H1 (cell line): Measurements from ENCODE around the gene DHDDS. TPM values are rescaled to one million over a fixed set of nuclear protein-coding genes. Genes with fewer than 3 reads are reported as not detected.

Experiments
- CTCF ChIA-PET: fragments of 300-600 bp; sonication (Branson Sonifier 250); formaldehyde crosslinking; loops from one replicate; lab custom pipeline; 2021; ENCODE audit not compliant: partially characterized antibody; lab: Charles Lee
- POLR2A ChIA-PET: fragments of 300-600 bp; sonication (Branson Sonifier 250); formaldehyde crosslinking; loops from one replicate; lab custom pipeline; 2021; ENCODE audit warnings: inconsistent platforms; ENCODE audit not compliant: partially characterized antibody; lab: Charles Lee
- DNase-seq, 2 experiments: peaks; one replicate each; pipeline versions ENCODE4 v3.0.0 to v3.0.0-alpha.2; 2010 to 2022; ENCODE audit warnings: low spot score in 2 of 2, low read depth in 1 of 2, mixed read lengths in 1 of 2
- FAIRE-seq: peaks from 2 replicates; lab custom pipeline; 2011; peaks lifted over from hg19 to GRCh38; lab: Jason Lieb, UNC
- H2AFZ ChIP-seq: 2 replicates; pipeline ENCODE4 v1.8.1; 2012; ENCODE audit warnings: low read length, inconsistent platforms
- H2AK5ac ChIP-seq: 2 replicates; pipeline ENCODE4 v1.6.1; 2013; ENCODE audit warnings: low read depth, low read length
- H2BK120ac ChIP-seq: replicated peaks from 2 replicates; pipeline ENCODE3; 2013; ENCODE audit warnings: low read depth, low read length, inconsistent platforms
- H2BK12ac ChIP-seq: 2 replicates; pipeline ENCODE4 v1.6.1; 2013; ENCODE audit warnings: low read depth, low read length
- H2BK15ac ChIP-seq: 2 replicates; pipeline ENCODE4 v1.6.1; 2013; ENCODE audit warnings: low read length
- H2BK20ac ChIP-seq: 2 replicates; pipeline ENCODE4 v1.6.1; 2013; ENCODE audit warnings: low read length
- H2BK5ac ChIP-seq: 2 replicates; pipeline ENCODE4 v1.6.1; 2013; ENCODE audit warnings: low read depth, low read length
- H3K14ac ChIP-seq: 2 replicates; pipeline ENCODE4 v1.6.1; 2013; ENCODE audit warnings: inconsistent platforms; ENCODE audit not compliant: insufficient read length
- H3K18ac ChIP-seq: 2 replicates; pipeline ENCODE4 v1.6.1; 2013; ENCODE audit warnings: low read length; ENCODE audit errors: extremely low read depth
- H3K23ac ChIP-seq: 2 replicates; pipeline ENCODE4 v1.6.1; 2013; ENCODE audit warnings: inconsistent platforms; ENCODE audit not compliant: insufficient read length
- H3K23me2 ChIP-seq: 2 replicates; pipeline ENCODE4 v1.6.1; 2013; ENCODE audit warnings: low read depth, low read length
- H3K27ac ChIP-seq: 2 replicates; pipeline ENCODE4 v1.6.1; 2011; ENCODE audit warnings: low read depth, low read length, inconsistent platforms
- H3K27me3 ChIP-seq, 4 experiments: replicated peaks in 1 of 4; 1 replicate in 1 of 4; 2 replicates in 3 of 4; pipeline versions ENCODE4 v1.6.1 to v1.8.1; 2011 to 2013; ENCODE audit warnings: low read length in 3 of 4, mild to moderate bottlenecking in 3 of 4, inconsistent platforms in 2 of 4, mixed read lengths in 2 of 4, moderate library complexity in 1 of 4; ENCODE audit not compliant: control insufficient read depth in 3 of 4, insufficient read depth in 3 of 4; ENCODE audit errors: extremely low read depth in 1 of 4
- H3K36me3 ChIP-seq, 4 experiments: 2 replicates each; pipeline versions ENCODE4 v1.6.1 to v1.8.1; 2011 to 2013; ENCODE audit warnings: mild to moderate bottlenecking in 4 of 4, low read length in 3 of 4, moderate library complexity in 2 of 4, control low read depth in 1 of 4, inconsistent platforms in 1 of 4; ENCODE audit not compliant: insufficient read depth in 4 of 4, control insufficient read depth in 2 of 4
- H3K4ac ChIP-seq: replicated peaks from 2 replicates; pipeline ENCODE3; 2013; ENCODE audit warnings: low read length, low read depth, mixed read lengths, inconsistent platforms; ENCODE audit not compliant: insufficient read length
- H3K4me1 ChIP-seq, 4 experiments: replicated peaks in 1 of 4; 1 replicate in 1 of 4; 2 replicates in 3 of 4; pipeline versions ENCODE4 v1.6.1 to v1.8.1; 2011 to 2013; ENCODE audit warnings: low read length in 3 of 4, inconsistent platforms in 2 of 4, mixed read lengths in 1 of 4; ENCODE audit not compliant: insufficient read depth in 4 of 4, control insufficient read depth in 3 of 4
- H3K4me2 ChIP-seq, 2 experiments: 2 replicates each; pipeline versions ENCODE4 v1.6.1 to v1.8.1; 2011 to 2013; ENCODE audit warnings: low read depth in 2 of 2, low read length in 2 of 2, control low read depth in 1 of 2, inconsistent platforms in 1 of 2, mild to moderate bottlenecking in 1 of 2; ENCODE audit not compliant: insufficient read depth in 1 of 2
- H3K4me3 ChIP-seq, 4 experiments: fragments of 200-600, 300-600 bp in 1 of 4; sonication (generic), shearing (Covaris generic), sonication (Bioruptor Twin) in 1 of 4; 2 replicates each; pipeline versions ENCODE4 v1.5.1 to v1.8.1; 2011 to 2016; ENCODE audit warnings: low read length in 4 of 4, low read depth in 3 of 4, control low read depth in 2 of 4, inconsistent platforms in 2 of 4, mild to moderate bottlenecking in 2 of 4, mixed read lengths in 1 of 4, moderate library complexity in 1 of 4; ENCODE audit not compliant: insufficient read depth in 2 of 4; ENCODE audit errors: extremely low read depth in 1 of 4
- H3K56ac ChIP-seq: replicated peaks from 2 replicates; pipeline ENCODE3; 2013; ENCODE audit warnings: low read depth, mild to moderate bottlenecking, mixed read lengths, low read length, inconsistent platforms; ENCODE audit not compliant: insufficient read length
- H3K79me1 ChIP-seq: 2 replicates; pipeline ENCODE4 v1.6.1; 2013; ENCODE audit warnings: low read depth, low read length, control low read depth
- H3K79me2 ChIP-seq, 2 experiments: 2 replicates each; pipeline versions ENCODE4 v1.6.1 to v1.8.1; 2012 to 2013; ENCODE audit warnings: low read length in 2 of 2, mild to moderate bottlenecking in 2 of 2, inconsistent platforms in 1 of 2; ENCODE audit not compliant: insufficient read depth in 2 of 2, control insufficient read depth in 1 of 2
- H3K9ac ChIP-seq, 4 experiments: replicated peaks in 1 of 4; 1 replicate in 1 of 4; 2 replicates in 3 of 4; pipeline versions ENCODE4 v1.6.1 to v1.8.1; 2011 to 2013; ENCODE audit warnings: low read depth in 3 of 4, low read length in 3 of 4, control low read depth in 2 of 4, mild to moderate bottlenecking in 2 of 4, moderate library complexity in 2 of 4, inconsistent platforms in 1 of 4; ENCODE audit errors: extremely low read depth in 1 of 4
- H3K9me3 ChIP-seq, 2 experiments: 2 replicates each; pipeline versions ENCODE4 v1.6.1 to v1.8.1; 2012 to 2013; ENCODE audit warnings: mild to moderate bottlenecking in 2 of 2, moderate library complexity in 2 of 2, control low read depth in 1 of 2, inconsistent platforms in 1 of 2, low read depth in 1 of 2, low read length in 1 of 2, mixed read lengths in 1 of 2; ENCODE audit not compliant: insufficient read depth in 2 of 2
- H4K20me1 ChIP-seq, 2 experiments: replicated peaks in 1 of 2; 2 replicates each; pipeline versions ENCODE3 to v1.8.1; 2011 to 2013; ENCODE audit warnings: inconsistent platforms in 2 of 2, low read length in 2 of 2, mild to moderate bottlenecking in 1 of 2; ENCODE audit not compliant: insufficient read depth in 2 of 2, control insufficient read depth in 1 of 2
- H4K5ac ChIP-seq: 2 replicates; pipeline ENCODE4 v1.6.1; 2013; ENCODE audit warnings: low read length, low read depth, mixed read lengths, inconsistent platforms; ENCODE audit not compliant: insufficient read length
- H4K8ac ChIP-seq: 2 replicates; pipeline ENCODE4 v1.8.0; 2013; ENCODE audit warnings: mild to moderate bottlenecking, moderate library complexity, low read length, inconsistent platforms; ENCODE audit not compliant: insufficient read depth; ENCODE audit errors: extremely low read depth
- H4K91ac ChIP-seq: replicated peaks from 2 replicates; pipeline ENCODE3; 2013; ENCODE audit warnings: low read length, mixed read lengths, inconsistent platforms; ENCODE audit not compliant: insufficient read length
- POLR2A ChIP-seq, 2 experiments: IDR thresholded peaks; 1 replicate in 1 of 2; 2 replicates in 1 of 2; pipeline ENCODE4 v1.6.1; 2011; ENCODE audit warnings: low read depth in 2 of 2, low read length in 2 of 2, mild to moderate bottlenecking in 2 of 2; ENCODE audit errors: control extremely low read depth in 1 of 2
- POLR2AphosphoS5 ChIP-seq: IDR thresholded peaks from 2 replicates; pipeline ENCODE4 v1.6.1; 2011; ENCODE audit warnings: low read depth, low read length
- WGBS, 2 experiments: shearing (Covaris generic) in 1 of 2; methylation state at CpG; one replicate each; pipeline versions ENCODE4 v1.1.6 to v1.1.7; 2013 to 2015; ENCODE audit warnings: low lambda C conversion rate in 2 of 2, mixed read lengths in 2 of 2, inconsistent platforms in 1 of 2, low coverage in 1 of 2, missing lambda C conversion rate in 1 of 2; ENCODE audit not compliant: insufficient replicate concordance in 2 of 2, insufficient coverage in 1 of 2, insufficient read length in 1 of 2; ENCODE audit errors: extremely low coverage in 1 of 2, missing lambda C conversion rate in 1 of 2; 5-methylcytosine and 5-hydroxymethylcytosine counted together
- polyA plus RNA-seq, 7 experiments: library from polyadenylated mRNA; depleted of rRNA in 3 of 7; stranded (reverse) in 5 of 7; unstranded in 2 of 7; fragments of >200 nt in 5 of 7; fragments of 200-250 nt in 2 of 7; gene quantifications; 1 replicate in 5 of 7; 2 replicates in 1 of 7; 4 replicates in 1 of 7; pipeline versions ENCODE4 v1.2.1 to v1.2.3, GENCODE V29; 2011 to 2013; ENCODE audit warnings: missing spikeins in 2 of 7, mixed read lengths in 2 of 7
- total RNA-seq: library from RNA; stranded (reverse); fragmentation: NEBNext Ultra II Directional; extraction: Animal tissue kit (Norgen Biotek cat#: 25700); gene quantifications from 2 replicates; pipeline ENCODE4 v1.2.1, GENCODE V29; 2021

DHDDS gene
- total and polyA plus RNA-seq, 2 of the 8 experiments (the other 6 are each of a cell fraction or from before 2014, with no cell fraction given), result 28.3 to 44.6 TPM

DNA sequence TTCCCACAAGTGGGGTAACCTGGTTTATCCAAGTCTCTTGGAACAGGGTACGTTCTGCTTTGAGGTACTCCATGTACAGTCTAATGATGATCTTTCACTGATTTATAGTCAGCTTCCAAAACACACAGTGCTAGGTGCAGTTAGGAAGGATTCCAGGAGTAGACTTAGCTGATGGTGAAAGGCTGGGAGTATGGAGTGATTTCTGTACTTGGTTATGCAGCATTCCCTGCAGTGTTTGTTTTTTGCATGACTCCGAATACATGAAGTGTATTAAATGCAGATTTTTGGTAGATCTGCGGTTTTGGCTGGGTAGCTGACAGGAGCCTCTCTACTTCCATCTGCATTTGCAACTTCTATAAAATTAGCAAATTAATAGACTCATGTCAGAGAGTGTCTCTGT is 43.9 kb downstream of the DHDDS start:
- H3K4ac ChIP-seq, result no peak overlapping the region
- no peak overlapping the region for H4K5ac ChIP-seq
- no peak overlapping the region for H3K56ac ChIP-seq
- peaks cover 11% of the 10 kb centered on the region for H3K23me2 ChIP-seq
- H3K14ac ChIP-seq, result no peak overlapping the region
- DNase-seq, result no peak
- no peak overlapping the region for H4K8ac ChIP-seq
- H3K4me1 ChIP-seq, result peaks cover 2 to 8% (median 6%) of the 10 kb centered on the region in 4 experiments; a peak in 5 of 7 replicates
- H4K91ac ChIP-seq, result no peak overlapping the region
- peaks cover 21 to 52% (median 34%) of the 10 kb centered on the region in 4 experiments for H3K36me3 ChIP-seq
- H3K27me3 ChIP-seq, result no peaks in the 10 kb centered on the region; a peak in 1 of 7 replicates
- peaks cover 6 to 12% of the 10 kb centered on the region in 2 experiments for H4K20me1 ChIP-seq
- no peak for FAIRE-seq
- H3K79me1 ChIP-seq, result no peaks in the 10 kb centered on the region; the same call in 1 of the 2 replicates
- no peak overlapping the region for H3K27ac ChIP-seq
- no peak overlapping the region for H2BK120ac ChIP-seq
- no peaks in the 10 kb centered on the region for H3K9me3 ChIP-seq
- no peak overlapping the region for H3K23ac ChIP-seq
- H3K4me3 ChIP-seq, result no peak overlapping the region
- H3K18ac ChIP-seq, result no peak overlapping the region
- POLR2A ChIA-PET, result interaction anchor here (0.6 to 2.9 kb wide), 8 partner anchors 9 to 125 kb away, joined by 3 to 23 read pairs (median 5); no protein-coding TSS in a partner anchor
- no peak overlapping the region for H2BK5ac ChIP-seq
- CTCF ChIA-PET, result no interaction called here
- no peak overlapping the region for H2BK20ac ChIP-seq
- no peak overlapping the region for H2BK12ac ChIP-seq
- 0 out of 7 replicates have a peak overlapping the region, but pooled peaks of 1 of the 4 experiments have one; percentile 33 for H3K9ac ChIP-seq
- no peak overlapping the region for H2AK5ac ChIP-seq
- no peak overlapping the region for H3K4me2 ChIP-seq
- no peak overlapping the region for H2BK15ac ChIP-seq
- peaks cover 5 to 15% of the 10 kb centered on the region in 2 experiments; a peak in 3 of 4 replicates for H3K79me2 ChIP-seq
- WGBS, 2 experiments, result 92% methylated on average over 3 of the region's 3 CpGs; no CpG with 5 or more reads in 1 of the 2 experiments
- H2AFZ ChIP-seq, result no peak overlapping the region
- TF ChIP-seq POLR2AphosphoS5, result peak; percentile 77
- TF ChIP-seq POLR2A (IDR thresholded peaks at IDR 0.05; ENCODE audit: control extremely low read depth in 1 of 2, low read depth in 2 of 2, low read length in 2 of 2), result peak in 1 of 2 experiments; percentile 41; a peak in 2 of 3 replicates
